Activated CD4-positive, alpha-beta T cell treated with anti-CD3 and anti-CD28 coated beads, Interleukin-2, Interleukin-6, amounts not matched to agents 100 ng/mL and 50 ng/mL, durations not matched to agents 16 hours and 8 hours (primary cell): ENCODE results near the gene C10orf95.

Source experiments
- DNase-seq: peaks from one replicate; pipeline ENCODE4 v3.0.0-alpha.2; 2020

C10orf95 gene

GRCh38 chr10:102400076-102400475, 51.3 kb downstream of the C10orf95 start:
- no peak for DNase-seq
